Lower leg skin (tissue), 3 donors: ENCODE data around the gene B4GALT4.

Experiments used
- CTCF ChIP-seq, 3 donors: fragments of 450-650 bp; IDR thresholded peaks; one replicate each; pipeline ENCODE4 v1.5.1; 2016; ENCODE audit warnings: antibody characterized with exemption in 3 of 3, mild to moderate bottlenecking in 3 of 3, moderate library complexity in 2 of 3
- POLR2A ChIP-seq, 2 donors: fragments of 450-650 bp; IDR thresholded peaks; one replicate each; pipeline ENCODE4 v1.6.1; 2016 to 2017; ENCODE audit warnings: antibody characterized with exemption in 2 of 2, mild to moderate bottlenecking in 1 of 2, moderate library complexity in 1 of 2

- no peak for TF ChIP-seq CTCF (IDR thresholded peaks at IDR 0.05)
- no peak for TF ChIP-seq POLR2A (IDR thresholded peaks at IDR 0.05)
These were observed 5.5 kb downstream of the B4GALT4 start for GRCh38 chr3:119235151-119235550.
